ENCODE results near the gene LRRC3. TPM values are rescaled to one million over a fixed set of nuclear protein-coding genes. Genes with fewer than 3 reads are reported as not detected.

The LRRC3 gene
- polyA plus RNA-seq, 1 of the 3 experiments (the other 2 are of a cell fraction): 2.3 TPM

GRCh38 chr21:44443291-44443890 lies 11.9 kb upstream of the LRRC3 start (continued):
- TF ChIP-seq, protein P1, sequence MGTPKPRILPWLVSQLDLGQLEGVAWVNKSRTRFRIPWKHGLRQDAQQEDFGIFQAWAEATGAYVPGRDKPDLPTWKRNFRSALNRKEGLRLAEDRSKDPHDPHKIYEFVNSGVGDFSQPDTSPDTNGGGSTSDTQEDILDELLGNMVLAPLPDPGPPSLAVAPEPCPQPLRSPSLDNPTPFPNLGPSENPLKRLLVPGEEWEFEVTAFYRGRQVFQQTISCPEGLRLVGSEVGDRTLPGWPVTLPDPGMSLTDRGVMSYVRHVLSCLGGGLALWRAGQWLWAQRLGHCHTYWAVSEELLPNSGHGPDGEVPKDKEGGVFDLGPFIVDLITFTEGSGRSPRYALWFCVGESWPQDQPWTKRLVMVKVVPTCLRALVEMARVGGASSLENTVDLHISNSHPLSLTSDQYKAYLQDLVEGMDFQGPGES (IDR thresholded peaks at IDR 0.05; ENCODE audit: low read depth, low read length): no peak
- TF ChIP-seq RAD21 (IDR thresholded peaks at IDR 0.05; ENCODE audit: low read length): no peak
- TF ChIP-seq EZH2phosphoT487 (IDR thresholded peaks at IDR 0.05; ENCODE audit: borderline replicate concordance, low read depth): no peak
- no peak for TF ChIP-seq TAF1 (IDR thresholded peaks at IDR 0.05; ENCODE audit: borderline replicate concordance, low read depth, low read length)
- no peak for TF ChIP-seq CHD2 (IDR thresholded peaks at IDR 0.05; ENCODE audit: low read length, partially characterized antibody)
- TF ChIP-seq FOSL2 (IDR thresholded peaks at IDR 0.05; ENCODE audit: borderline replicate concordance, low read depth): no peak
- no peak for TF ChIP-seq GATA2 (CRISPR knock-in tag; IDR thresholded peaks at IDR 0.05)
- no peak for TF ChIP-seq SIN3A (IDR thresholded peaks at IDR 0.05; ENCODE audit: borderline replicate concordance, low read depth, low read length)
- no peak for TF ChIP-seq NRF1 (IDR thresholded peaks at IDR 0.05; ENCODE audit: low read depth, low read length)
- TF ChIP-seq SMC3 (IDR thresholded peaks at IDR 0.05; ENCODE audit: low read depth, low read length): no peak

DNA sequence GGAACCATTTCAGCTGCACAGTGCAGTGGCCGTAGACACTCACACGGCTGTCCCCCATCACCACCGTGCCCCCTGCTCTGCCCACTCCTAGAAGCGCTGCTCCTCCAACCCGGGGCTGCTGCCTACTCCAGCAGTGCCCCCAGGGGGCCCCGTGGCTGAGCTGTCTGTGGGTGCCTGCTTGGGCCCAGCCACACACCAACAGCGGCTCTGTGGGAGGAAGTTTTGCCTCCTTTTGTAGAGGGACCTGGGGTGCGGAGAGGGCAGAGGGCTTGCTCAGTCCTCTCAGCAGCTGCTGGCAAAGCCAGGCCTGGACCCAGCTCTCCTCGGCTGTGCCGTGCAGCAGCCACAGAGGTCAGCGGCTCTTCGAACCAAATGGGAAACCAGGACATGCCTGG lies 11.4 kb upstream of the LRRC3 start:
- Histone ChIP-seq H3K9me3 (no peaks in the 10 kb centered on the region), H3K9me2 (no peaks in the 10 kb centered on the region)
- 63% methylated on average over 7 of the region's 12 CpGs for WGBS (ENCODE audit: low lambda C conversion rate)

More for the DNA sequence above, 11.4 kb upstream of the LRRC3 start:
- H3K36me3 ChIP-seq (replicated peaks in 1 of 2; ENCODE audit: control insufficient read depth in 1 of 2, insufficient read depth in 2 of 2, low read length in 1 of 2): no peaks in the 10 kb centered on the region
- H3K4me1 ChIP-seq (ENCODE audit: control insufficient read depth in 1 of 2, insufficient read depth in 2 of 2, low read depth in 1 of 2, low read length in 1 of 2): peaks cover 0 to 27% of the 10 kb centered on the region in 2 experiments; a peak in 1 of 4 replicates
- H3K79me2 ChIP-seq (ENCODE audit: insufficient read depth): no peaks in the 10 kb centered on the region
- no peak overlapping the region for H2AFZ ChIP-seq (ENCODE audit: low read depth)
- DNase-seq: no peak
- no peaks in the 10 kb centered on the region for H3F3A ChIP-seq (replicated peaks; ENCODE audit: insufficient read depth)
- H3K4me2 ChIP-seq: no peak overlapping the region
- H3K9ac ChIP-seq: no peak overlapping the region
- H3K27me3 ChIP-seq (ENCODE audit: insufficient read depth): no peaks in the 10 kb centered on the region; the same call in 1 of the 2 replicates
- no peak overlapping the region for H3K4me3 ChIP-seq (ENCODE audit: low read depth in 2 of 2, low read length in 1 of 2)
- no peak overlapping the region for H3K27ac ChIP-seq (ENCODE audit: low read depth in 2 of 2, low read length in 1 of 2)
- no peaks in the 10 kb centered on the region for H4K20me1 ChIP-seq (ENCODE audit: insufficient read depth)
- ChIA-PET POLR2A (no interaction called here), CTCF (interaction anchor here (1.9 kb wide), 1 partner anchor 18 kb away, joined by 6 read pairs; no protein-coding TSS in a partner anchor)
- TF ChIP-seq, protein P1 (IDR thresholded peaks at IDR 0.05; ENCODE audit: low read depth, low read length): no peak

Data from SK-N-SH (cell line).